Spleen (tissue), 11 donors: Measurements from ENCODE around the gene PANK1. TPM values are rescaled to one million over a fixed set of nuclear protein-coding genes. Genes with fewer than 3 reads are reported as not detected.
A peak's percentile ranks its signal among the peaks of the same experiment; 100 is the strongest.

Experiments
- DNase-seq: peaks from one replicate; pipeline ENCODE4 v3.0.0-alpha.2; 2020
- H3K27ac ChIP-seq, 8 donors: fragments of 200-600 bp; sonication (generic) in 7 of 8; 1 replicate in 4 of 8; 2 replicates in 4 of 8; pipeline versions ENCODE4 v1.5.0 to v1.8.0; 2016 to 2021; ENCODE audit warnings: inconsistent platforms in 4 of 8, mild to moderate bottlenecking in 4 of 8, moderate library complexity in 1 of 8
- H3K27me3 ChIP-seq, 7 donors: fragments of 200-600 bp; sonication (generic) in 6 of 7; replicated peaks in 1 of 7; 1 replicate in 4 of 7; 2 replicates in 3 of 7; pipeline versions ENCODE4 v1.5.0 to v1.8.0; 2016 to 2021; ENCODE audit warnings: inconsistent platforms in 3 of 7, mild to moderate bottlenecking in 1 of 7
- H3K36me3 ChIP-seq, 6 donors: fragments of 200-600 bp; sonication (generic) in 5 of 6; 1 replicate in 4 of 6; 2 replicates in 2 of 6; pipeline versions ENCODE4 v1.5.0 to v1.8.0; 2016 to 2021; ENCODE audit warnings: inconsistent platforms in 2 of 6
- H3K4me1 ChIP-seq, 6 donors: fragments of 200-600 bp; sonication (generic) in 5 of 6; 1 replicate in 3 of 6; 2 replicates in 3 of 6; pipeline versions ENCODE4 v1.5.0 to v1.8.0; 2016 to 2021; ENCODE audit warnings: inconsistent platforms in 3 of 6
- H3K4me3 ChIP-seq, 8 donors: fragments of 200-600 bp; sonication (generic) in 7 of 8; 1 replicate in 4 of 8; 2 replicates in 4 of 8; pipeline versions ENCODE4 v1.5.0 to v1.8.0; 2016 to 2021; ENCODE audit warnings: inconsistent platforms in 4 of 8, mild to moderate bottlenecking in 4 of 8, moderate library complexity in 2 of 8
- H3K9me3 ChIP-seq, 8 donors: fragments of 200-600 bp; sonication (generic) in 7 of 8; 1 replicate in 4 of 8; 2 replicates in 4 of 8; pipeline versions ENCODE4 v1.5.0 to v1.8.0; 2016 to 2021; ENCODE audit warnings: inconsistent platforms in 4 of 8
- CTCF ChIP-seq, 11 experiments: fragments of 200-600 bp in 7 of 11; fragments of 450-650 bp in 4 of 11; sonication (generic) in 4 of 11; IDR thresholded peaks in 8 of 11; conservative IDR thresholded peaks in 3 of 11; 1 replicate in 7 of 11; 2 replicates in 4 of 11; pipeline versions ENCODE4 v1.4.0 to v1.8.0; 2016 to 2021; ENCODE audit warnings: antibody characterized with exemption in 11 of 11, inconsistent platforms in 4 of 11, mild to moderate bottlenecking in 1 of 11
- POLR2A ChIP-seq, 3 donors: fragments of 450-650 bp; IDR thresholded peaks; one replicate each; pipeline ENCODE4 v1.5.1; 2017; ENCODE audit warnings: antibody characterized with exemption in 3 of 3, mild to moderate bottlenecking in 1 of 3
- POLR2AphosphoS5 ChIP-seq, 3 donors: sonication (generic); formaldehyde crosslinking; IDR thresholded peaks; one replicate each; pipeline ENCODE4 v1.5.1; 2017; ENCODE audit warnings: antibody characterized with exemption in 3 of 3
- WGBS, 5 donors: extraction: QIAGEN DNeasy Blood & Tissue Kit in 3 of 5; methylation state at CpG; one replicate each; pipeline versions ENCODE4 v1.1.5 to v1.1.7; 2013 to 2018; 5-methylcytosine and 5-hydroxymethylcytosine counted together
- intact Hi-C: fragments of 100-400 bp; cut with DNase I; formaldehyde crosslinking; loops from one replicate; pipeline ENCODE4 v1.15.0; 2023; ENCODE audit warnings: low total_unique reads
- polyA plus RNA-seq, 3 donors: library from polyadenylated mRNA; stranded (reverse); fragments of 200-250 nt; gene quantifications; one replicate each; pipeline ENCODE4 v1.2.1, GENCODE V29; 2013
- total RNA-seq, 7 donors: library from RNA; depleted of rRNA in 3 of 7; stranded (reverse); fragments of >200 nt in 3 of 7; fragmentation: NEBNext Ultra II Directional in 4 of 7; extraction: Animal tissue kit (Norgen Biotek cat#: 25700) in 4 of 7; gene quantifications; one replicate each; pipeline versions ENCODE4 v1.1.0 to v1.2.1, GENCODE V29; 2016 to 2021
- donor health status: healthy with polysubstance abuse.
- donor health status: DM: no; HTN: no; CAD: no; lungs with moderate emphysema.
- donor health status: DM: no; HTN: no; CAD: no.
- donor health status: Bipolar disorder and iron deficiency.
- donor health status: healthy.
- donor health status: DM: no; HTN: no; CAD: no.
- donor health status: DM: yes; HTN: yes; CAD: no.

Gene PANK1
- total and polyA plus RNA-seq, 10 donors: 0.37 to 6.2 (median 1.6) TPM

- H3K27me3 ChIP-seq: peaks cover 0 to 18% (median 0%) of the 10 kb centered on the region in 7 donors
- WGBS, 5 donors: 0 to 1% (median 1%) methylated on average over 27 to 35 of the region's 35 CpGs; no CpG with 5 or more reads in 1 of the 5 donors
- no peaks in the 10 kb centered on the region for H3K36me3 ChIP-seq
- peak overlapping the region; percentile 64 to 86 (median 79) for H3K27ac ChIP-seq
- no peak for TF ChIP-seq CTCF (IDR thresholded peaks at IDR 0.05 in 8 of 11, conservative IDR thresholded peaks at IDR 0.05 in 3 of 11)
- TF ChIP-seq POLR2A (IDR thresholded peaks at IDR 0.05): no peak
- no peak for TF ChIP-seq POLR2AphosphoS5 (IDR thresholded peaks at IDR 0.05)
- no peaks in the 10 kb centered on the region for H3K9me3 ChIP-seq
- peak overlapping the region; percentile 81 to 98 (median 96) for H3K4me3 ChIP-seq
- peak; percentile 87 for DNase-seq
- peaks cover 0 to 39% (median 22%) of the 10 kb centered on the region in 6 donors for H3K4me1 ChIP-seq
- intact Hi-C loops: no loop called here
Measured at GRCh38 chr10:89644691-89644966, 413 bp downstream of the PANK1 start.

GRCh38 chr10:89643812-89644690 is 991 bp downstream of the PANK1 start:
- 0 to 1% (median 0%) methylated on average over 43 to 49 of the region's 49 CpGs for whole genome bisulfite sequencing, 5 donors
- peak; percentile 83 for DNase-seq
- intact Hi-C loops: no loop called here
- H3K4me1 ChIP-seq: peaks cover 0 to 39% (median 22%) of the 10 kb centered on the region in 6 donors
- H3K9me3 ChIP-seq: no peaks in the 10 kb centered on the region
- peaks cover 0 to 18% (median 0%) of the 10 kb centered on the region in 7 donors for H3K27me3 ChIP-seq
- H3K27ac ChIP-seq: peak overlapping the region; percentile 64 to 86 (median 79)
- TF ChIP-seq CTCF (IDR thresholded peaks at IDR 0.05 in 8 of 11, conservative IDR thresholded peaks at IDR 0.05 in 3 of 11) (no peak), POLR2A (IDR thresholded peaks at IDR 0.05) (peak in 2 of 3 donors; percentile 16 to 88), POLR2AphosphoS5 (IDR thresholded peaks at IDR 0.05) (peak; percentile 39 to 93 (median 90))
- H3K36me3 ChIP-seq: no peaks in the 10 kb centered on the region
- H3K4me3 ChIP-seq: peak overlapping the region; percentile 81 to 98 (median 96)

GRCh38 chr10:89643431-89643811 is 1.6 kb downstream of the PANK1 start:
- Histone ChIP-seq H3K27me3 (peaks cover 0 to 18% (median 0%) of the 10 kb centered on the region in 7 donors), H3K27ac (peak overlapping the region in 4 of 8 donors; percentile 48 to 86 (median 82)), H3K36me3 (no peaks in the 10 kb centered on the region), H3K4me3 (peak overlapping the region; percentile 81 to 98 (median 96)), H3K9me3 (no peaks in the 10 kb centered on the region), H3K4me1 (peaks cover 0 to 39% (median 22%) of the 10 kb centered on the region in 6 donors)
- 0 to 5% (median 2%) methylated on average over 2 of the region's 2 CpGs for WGBS, 5 donors
- TF ChIP-seq POLR2AphosphoS5 (IDR thresholded peaks at IDR 0.05) (no peak), POLR2A (IDR thresholded peaks at IDR 0.05) (no peak), CTCF (IDR thresholded peaks at IDR 0.05 in 8 of 11, conservative IDR thresholded peaks at IDR 0.05 in 3 of 11) (no peak)
- no peak for DNase-seq
- intact Hi-C loops: no loop called here

GRCh38 chr10:89642193-89642592 is 2.8 kb downstream of the PANK1 start:
- intact Hi-C loops: no loop called here
- no peak for TF ChIP-seq POLR2AphosphoS5 (IDR thresholded peaks at IDR 0.05)
- no peak for TF ChIP-seq POLR2A (IDR thresholded peaks at IDR 0.05)
- TF ChIP-seq CTCF (IDR thresholded peaks at IDR 0.05 in 8 of 11, conservative IDR thresholded peaks at IDR 0.05 in 3 of 11): no peak
- H3K4me3 ChIP-seq: no peak overlapping the region
- H3K27me3 ChIP-seq: peaks cover 0 to 18% (median 0%) of the 10 kb centered on the region in 7 donors
- no peak overlapping the region for H3K27ac ChIP-seq
- no peak for DNase-seq
- H3K4me1 ChIP-seq: peaks cover 0 to 39% (median 22%) of the 10 kb centered on the region in 6 donors
- H3K36me3 ChIP-seq: no peaks in the 10 kb centered on the region
- WGBS, 5 donors: 82 to 91% (median 87%) methylated on average over 3 of the region's 3 CpGs
- H3K9me3 ChIP-seq: no peaks in the 10 kb centered on the region
